ENCODE measurements around the gene AFDN.

AFDN gene

DNA sequence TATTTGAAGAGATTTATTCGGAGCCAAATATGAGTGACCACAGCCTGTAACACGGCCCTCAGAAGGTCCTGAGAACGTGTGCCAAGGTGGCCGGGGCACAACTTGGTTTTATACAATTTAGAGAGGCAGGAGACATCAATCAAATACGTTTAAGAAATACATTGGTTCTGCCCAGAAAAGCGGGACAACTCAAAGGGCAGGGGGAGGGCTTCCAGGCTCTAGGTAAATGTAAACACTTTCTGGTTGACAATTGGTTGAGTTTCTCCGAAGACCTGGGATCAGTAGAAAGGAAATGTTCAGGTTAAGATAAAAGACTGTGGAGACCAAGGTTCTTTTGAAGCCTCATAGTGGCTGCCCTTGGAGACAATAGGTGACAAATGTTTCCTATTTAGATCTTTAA, 151.9 kb downstream of the AFDN start:
- CTCF ChIA-PET, result no interaction called here
- DNase-seq (ENCODE audit: extremely low spot score), result no peak
- POLR2A ChIA-PET, result no interaction called here
- no peak for TF ChIP-seq FOXK2 (IDR thresholded peaks at IDR 0.05)

DNA sequence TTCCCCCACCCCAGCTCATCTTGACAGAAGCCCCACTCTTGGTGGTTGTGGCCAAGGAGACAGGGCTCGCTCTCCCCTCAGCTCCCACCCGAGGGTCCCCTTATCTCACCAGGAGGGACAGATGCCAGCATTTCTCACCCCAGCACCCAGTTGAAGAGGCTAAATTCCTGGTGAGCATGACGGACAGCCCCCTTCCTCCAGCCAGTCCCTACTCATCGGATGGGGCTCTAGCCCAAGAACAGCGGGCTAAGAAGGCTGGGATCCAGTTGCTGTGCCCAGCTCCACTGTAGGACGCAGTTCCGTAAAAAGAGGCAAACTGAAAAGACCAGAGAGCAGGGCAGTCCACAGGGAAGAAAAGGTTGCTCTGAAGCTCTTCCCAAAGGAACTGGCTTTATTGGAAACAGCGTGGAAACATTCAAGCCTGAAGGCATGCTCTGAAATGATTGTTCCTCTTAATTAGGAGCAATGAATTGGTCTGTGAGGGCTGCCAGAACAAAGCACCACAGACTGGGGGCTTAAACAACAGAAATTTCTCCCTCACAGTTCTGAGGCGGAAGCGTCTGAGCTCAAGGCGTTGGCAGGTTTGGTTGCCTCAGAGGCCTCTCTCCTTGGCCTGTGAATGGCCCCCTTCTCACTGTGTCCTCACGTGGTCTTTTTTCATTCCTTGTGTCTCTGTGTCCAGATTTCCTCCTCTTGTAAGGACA, 152.9 kb downstream of the AFDN start:
- POLR2A ChIA-PET, result no interaction called here
- TF ChIP-seq TARDBP (IDR thresholded peaks at IDR 0.05) (no peak), BHLHE40 (IDR thresholded peaks at IDR 0.05; ENCODE audit: borderline replicate concordance) (no peak), CTBP1 (IDR thresholded peaks at IDR 0.05; ENCODE audit: borderline replicate concordance) (no peak), HDGF (IDR thresholded peaks at IDR 0.05; ENCODE audit: borderline replicate concordance) (no peak), FOXK2 (IDR thresholded peaks at IDR 0.05) (no peak), FOXM1 (IDR thresholded peaks at IDR 0.05; ENCODE audit: borderline replicate concordance) (no peak), LEF1 (IDR thresholded peaks at IDR 0.05; ENCODE audit: borderline replicate concordance) (no peak), ZNF384 (IDR thresholded peaks at IDR 0.05) (no peak), ARNT (IDR thresholded peaks at IDR 0.05) (no peak), SUZ12 (IDR thresholded peaks at IDR 0.05) (no peak), FOXA1 (IDR thresholded peaks at IDR 0.05) (no peak), ELF4 (IDR thresholded peaks at IDR 0.05) (no peak), NFRKB (IDR thresholded peaks at IDR 0.05) (no peak)
- DNase-seq (ENCODE audit: extremely low spot score), result no peak
- CTCF ChIA-PET, result no interaction called here

DNA sequence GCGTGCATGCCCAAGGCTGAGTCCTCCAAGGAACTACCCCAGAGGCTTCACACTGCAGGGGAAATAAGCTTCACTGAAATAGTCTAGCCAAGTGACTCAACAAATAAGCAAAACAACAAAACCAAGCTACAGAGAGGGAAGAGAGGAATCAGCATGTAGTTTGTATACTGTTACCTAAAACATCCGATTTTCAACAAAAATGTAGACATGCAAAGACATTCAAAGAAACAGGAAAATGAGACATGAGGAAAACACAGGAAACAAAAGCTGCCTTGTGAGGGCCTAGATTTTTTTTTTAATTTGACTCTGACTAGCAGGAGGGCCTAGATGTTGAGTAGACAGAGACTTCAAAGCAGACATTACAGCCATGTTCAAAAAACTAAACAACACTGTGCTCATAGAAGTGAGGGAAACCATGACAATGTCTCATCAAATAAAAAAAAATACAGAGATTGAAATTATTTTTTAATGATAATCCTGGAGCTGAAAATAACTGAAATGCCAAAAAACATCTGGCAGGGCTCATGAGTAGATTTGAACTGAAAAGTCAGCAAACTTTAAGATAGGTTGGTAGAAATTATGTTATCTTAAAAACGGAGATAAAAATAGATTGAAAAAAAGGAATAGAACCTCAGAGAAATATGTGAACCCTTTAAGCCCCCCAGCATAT, 154.3 kb downstream of the AFDN start:
- DNase-seq (ENCODE audit: extremely low spot score), result no peak
- ChIA-PET CTCF (interaction anchor here (0.5 to 0.7 kb wide), 2 partner anchors 86 to 250 kb away, joined by 4 to 9 read pairs; no protein-coding TSS in a partner anchor), POLR2A (no interaction called here)
- no peak for TF ChIP-seq SUZ12 (IDR thresholded peaks at IDR 0.05)
- no peak for TF ChIP-seq L3MBTL2 (conservative IDR thresholded peaks at IDR 0.05)
- TF ChIP-seq ELF4 (IDR thresholded peaks at IDR 0.05), result no peak
- no peak for TF ChIP-seq CTBP1 (IDR thresholded peaks at IDR 0.05; ENCODE audit: borderline replicate concordance)
- no peak for TF ChIP-seq HDGF (IDR thresholded peaks at IDR 0.05; ENCODE audit: borderline replicate concordance)
- no peak for TF ChIP-seq TARDBP (IDR thresholded peaks at IDR 0.05)
- TF ChIP-seq SP1 (IDR thresholded peaks at IDR 0.05), result no peak
- no peak for TF ChIP-seq NFRKB (IDR thresholded peaks at IDR 0.05)
- no peak for TF ChIP-seq FOXM1 (IDR thresholded peaks at IDR 0.05; ENCODE audit: borderline replicate concordance)
- no peak for TF ChIP-seq FOXA1 (IDR thresholded peaks at IDR 0.05)

DNA sequence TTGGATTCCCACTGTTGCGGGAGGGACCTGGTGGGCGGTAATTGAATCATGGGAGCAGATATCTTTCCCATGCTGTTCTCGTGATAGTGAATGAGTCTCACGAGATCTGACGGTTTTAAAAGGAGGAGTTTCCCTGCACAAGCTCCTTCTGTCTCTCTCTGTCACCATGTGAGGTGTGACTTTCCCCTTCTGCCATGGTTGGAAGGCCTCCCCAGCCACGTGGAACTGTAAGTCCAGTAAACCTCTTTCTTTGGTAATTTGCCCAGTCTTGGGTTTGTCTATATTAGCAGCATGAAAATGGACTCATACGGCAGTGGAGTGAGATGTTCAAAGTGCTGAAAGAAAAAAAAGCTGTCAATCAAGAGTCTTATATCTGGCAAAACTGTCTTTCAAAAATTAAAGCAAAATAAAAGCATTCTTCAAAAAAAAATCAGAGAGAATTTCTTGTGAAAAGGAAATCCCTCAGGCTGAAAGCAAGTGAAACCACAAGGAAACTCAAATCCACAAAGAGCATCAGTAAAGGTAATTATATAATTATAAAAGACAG, 155.3 kb downstream of the AFDN start:
- no peak for DNase-seq (ENCODE audit: extremely low spot score)
- TF ChIP-seq, protein P1, sequence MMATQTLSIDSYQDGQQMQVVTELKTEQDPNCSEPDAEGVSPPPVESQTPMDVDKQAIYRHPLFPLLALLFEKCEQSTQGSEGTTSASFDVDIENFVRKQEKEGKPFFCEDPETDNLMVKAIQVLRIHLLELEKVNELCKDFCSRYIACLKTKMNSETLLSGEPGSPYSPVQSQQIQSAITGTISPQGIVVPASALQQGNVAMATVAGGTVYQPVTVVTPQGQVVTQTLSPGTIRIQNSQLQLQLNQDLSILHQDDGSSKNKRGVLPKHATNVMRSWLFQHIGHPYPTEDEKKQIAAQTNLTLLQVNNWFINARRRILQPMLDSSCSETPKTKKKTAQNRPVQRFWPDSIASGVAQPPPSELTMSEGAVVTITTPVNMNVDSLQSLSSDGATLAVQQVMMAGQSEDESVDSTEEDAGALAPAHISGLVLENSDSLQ (IDR thresholded peaks at IDR 0.05), result peak; percentile 65
- TF ChIP-seq L3MBTL2 (conservative IDR thresholded peaks at IDR 0.05) (no peak), SUZ12 (IDR thresholded peaks at IDR 0.05) (no peak), CTBP1 (IDR thresholded peaks at IDR 0.05; ENCODE audit: borderline replicate concordance) (no peak), ELF4 (IDR thresholded peaks at IDR 0.05) (no peak)
- ChIA-PET POLR2A (no interaction called here), CTCF (no interaction called here)

DNA sequence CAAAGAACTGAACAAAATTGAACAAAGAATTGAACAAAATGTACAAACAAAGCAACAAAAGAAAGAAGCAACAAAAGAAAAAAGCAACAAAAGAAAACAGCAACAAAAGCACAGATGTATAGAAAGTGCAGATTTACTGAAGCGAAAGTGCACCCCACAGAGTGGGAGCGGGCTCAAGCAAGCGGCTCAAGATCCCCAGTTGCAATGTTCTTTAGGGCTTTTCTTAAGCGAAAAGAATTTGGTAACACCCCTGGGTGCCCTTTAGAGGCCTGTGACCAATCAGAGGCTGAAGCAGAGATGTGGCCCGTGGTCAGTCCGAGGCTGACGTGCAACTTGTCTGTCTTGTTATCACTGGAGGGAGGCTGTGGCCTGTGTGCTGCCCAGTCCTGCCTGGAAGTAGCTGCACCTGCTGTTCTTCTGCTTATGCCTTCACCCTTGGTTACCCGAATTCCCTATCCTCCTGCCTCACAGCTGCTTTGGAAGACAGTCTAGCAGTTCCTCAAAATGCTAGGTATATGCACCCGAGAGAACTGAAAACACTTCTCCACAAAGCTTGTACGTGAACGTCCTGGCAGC, 157.5 kb downstream of the AFDN start:
- CTCF ChIA-PET, result no interaction called here
- POLR2A ChIA-PET, result no interaction called here

DNA sequence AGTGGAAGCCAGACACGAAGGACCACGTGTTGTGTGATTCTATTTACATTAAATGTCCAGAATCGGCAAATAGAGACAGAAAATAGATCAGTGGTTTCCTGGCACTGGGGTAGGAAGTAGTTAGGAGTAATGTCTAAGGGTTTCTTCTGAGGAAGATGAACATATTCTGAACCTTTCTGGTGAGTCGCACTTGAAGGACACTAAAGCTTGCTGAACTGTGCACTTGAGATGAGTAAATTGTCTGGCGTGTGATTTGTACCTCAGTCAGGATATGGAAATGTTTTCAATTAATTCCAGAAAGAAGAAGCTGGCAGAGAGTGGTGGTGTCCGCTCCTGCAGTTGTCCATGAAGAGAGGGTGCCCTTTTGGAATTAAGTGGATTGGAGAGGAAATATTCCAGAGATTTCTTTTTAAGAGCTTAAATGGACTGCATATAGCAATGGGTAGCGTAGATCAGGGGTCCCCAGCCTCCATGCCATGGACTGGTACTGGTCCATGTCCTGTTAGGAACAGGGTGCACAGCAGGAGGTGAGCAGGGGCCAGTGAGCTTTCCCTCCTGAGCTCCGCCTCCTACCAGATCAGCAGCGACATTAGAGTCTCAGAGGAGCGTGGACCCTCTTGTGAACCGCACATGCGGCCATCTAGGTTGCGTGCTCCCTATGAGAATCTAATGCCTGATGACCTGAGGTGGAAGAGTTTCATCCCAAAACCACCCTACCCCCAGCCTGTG, 158.3 kb downstream of the AFDN start:
- ChIA-PET POLR2A (no interaction called here), CTCF (no interaction called here)
- DNase-seq (ENCODE audit: extremely low spot score), result no peak
- no peak for TF ChIP-seq NFRKB (IDR thresholded peaks at IDR 0.05)
- no peak for TF ChIP-seq SUZ12 (IDR thresholded peaks at IDR 0.05)
- TF ChIP-seq, protein P1 (IDR thresholded peaks at IDR 0.05), result no peak
- no peak for TF ChIP-seq LEF1 (IDR thresholded peaks at IDR 0.05; ENCODE audit: borderline replicate concordance)
- no peak for TF ChIP-seq BHLHE40 (IDR thresholded peaks at IDR 0.05; ENCODE audit: borderline replicate concordance)
- no peak for TF ChIP-seq FOXK2 (IDR thresholded peaks at IDR 0.05)
- no peak for TF ChIP-seq SP1 (IDR thresholded peaks at IDR 0.05)
- no peak for TF ChIP-seq FOXA1 (IDR thresholded peaks at IDR 0.05)
- no peak for TF ChIP-seq FOXM1 (IDR thresholded peaks at IDR 0.05; ENCODE audit: borderline replicate concordance)
- no peak for TF ChIP-seq L3MBTL2 (conservative IDR thresholded peaks at IDR 0.05)
- TF ChIP-seq ELF4 (IDR thresholded peaks at IDR 0.05), result no peak
- TF ChIP-seq HDGF (IDR thresholded peaks at IDR 0.05; ENCODE audit: borderline replicate concordance), result no peak

More for the DNA sequence above, 157.5 kb downstream of the AFDN start:
- no peak for DNase-seq (ENCODE audit: extremely low spot score)
- TF ChIP-seq SP1 (IDR thresholded peaks at IDR 0.05) (no peak), FOXA1 (IDR thresholded peaks at IDR 0.05) (no peak), HDGF (IDR thresholded peaks at IDR 0.05; ENCODE audit: borderline replicate concordance) (no peak), SUZ12 (IDR thresholded peaks at IDR 0.05) (no peak), CTBP1 (IDR thresholded peaks at IDR 0.05; ENCODE audit: borderline replicate concordance) (no peak), ARNT (IDR thresholded peaks at IDR 0.05) (no peak), FOXM1 (IDR thresholded peaks at IDR 0.05; ENCODE audit: borderline replicate concordance) (no peak), TARDBP (IDR thresholded peaks at IDR 0.05) (no peak), LEF1 (IDR thresholded peaks at IDR 0.05; ENCODE audit: borderline replicate concordance) (no peak), BHLHE40 (IDR thresholded peaks at IDR 0.05; ENCODE audit: borderline replicate concordance) (no peak), ZNF384 (IDR thresholded peaks at IDR 0.05) (no peak), NFRKB (IDR thresholded peaks at IDR 0.05) (no peak), FOXK2 (IDR thresholded peaks at IDR 0.05) (no peak)
- TF ChIP-seq, protein P1 (IDR thresholded peaks at IDR 0.05), result no peak
